Left hindlimb (tissue), 1 donor: ENCODE results near the gene RBM47.
"Not testable (repeated sequence)": the region's sequence is repeated elsewhere in the genome, so short reads cannot be mapped to it uniquely, and the experiment has no call there.

Experiments used
- DNase-seq: peaks from one replicate; pipeline ENCODE4 v3.0.0-alpha.2; 2018

RBM47 gene

DNA sequence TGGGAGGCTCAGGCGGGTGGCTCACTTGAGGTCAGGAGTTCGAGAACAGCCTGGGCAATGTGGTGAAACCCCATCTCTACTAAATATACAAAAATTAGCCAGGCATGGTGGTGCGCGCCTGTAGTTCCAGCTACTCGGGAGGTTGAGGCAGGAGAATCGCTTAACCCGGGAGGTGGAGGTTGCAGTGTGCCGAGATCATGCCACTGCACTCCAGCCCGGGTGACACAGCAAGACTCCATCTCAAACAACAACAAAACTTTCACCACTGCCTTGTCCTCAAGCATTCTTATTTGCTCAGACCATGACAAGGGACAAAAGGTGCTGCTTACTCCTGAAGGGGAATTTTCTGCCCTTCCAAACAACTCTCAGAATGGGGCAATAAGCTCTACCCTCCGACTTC lies 194.4 kb downstream of the RBM47 start:
- not testable (repeated sequence) for DNase-seq

DNA sequence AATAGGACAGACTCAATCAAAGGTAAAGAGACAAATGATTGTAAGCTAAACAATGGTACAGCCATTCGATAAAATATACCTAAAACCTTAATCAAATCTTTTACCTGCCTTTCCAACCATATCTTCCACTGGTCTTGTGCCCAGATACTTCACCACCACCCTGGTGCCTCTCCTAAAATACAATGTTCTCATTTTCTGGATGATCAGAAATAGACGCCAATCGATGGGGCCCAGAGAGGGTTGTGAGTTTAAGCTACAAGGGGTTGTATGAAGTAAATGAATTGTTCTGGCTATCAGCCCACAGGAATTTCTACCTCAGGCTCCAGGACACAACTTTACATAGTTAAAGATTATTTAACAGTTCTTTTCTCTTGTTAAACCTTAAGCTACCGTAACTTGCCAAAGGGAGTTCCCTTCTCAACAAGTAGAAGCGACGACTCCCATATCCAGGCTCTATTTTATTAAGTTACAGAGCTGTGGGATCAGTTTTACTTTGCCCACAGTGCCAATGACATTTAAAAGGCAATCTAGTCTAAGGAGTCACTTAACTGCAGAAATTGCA lies 195.5 kb downstream of the RBM47 start:
- DNase-seq = no peak

DNA sequence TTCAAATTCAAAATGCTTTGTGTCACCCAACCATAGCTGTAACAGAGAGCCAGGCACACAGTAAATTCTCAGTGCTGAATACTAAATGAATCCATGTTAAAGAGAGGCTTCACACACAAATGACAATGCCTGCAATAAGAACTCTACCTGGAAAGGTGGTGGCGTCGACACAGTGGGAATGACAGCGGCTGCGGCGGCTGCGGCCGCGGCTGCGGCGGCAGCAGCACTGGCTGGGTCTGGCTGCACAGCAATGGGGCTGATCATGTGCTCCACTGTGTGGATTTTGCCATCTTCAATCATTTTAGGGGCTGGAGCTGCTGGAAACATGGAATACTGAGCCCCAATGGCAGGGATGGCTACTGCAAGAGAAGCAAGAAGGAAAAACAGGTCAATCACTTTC lies 197.2 kb downstream of the RBM47 start:
- DNase-seq = no peak

DNA sequence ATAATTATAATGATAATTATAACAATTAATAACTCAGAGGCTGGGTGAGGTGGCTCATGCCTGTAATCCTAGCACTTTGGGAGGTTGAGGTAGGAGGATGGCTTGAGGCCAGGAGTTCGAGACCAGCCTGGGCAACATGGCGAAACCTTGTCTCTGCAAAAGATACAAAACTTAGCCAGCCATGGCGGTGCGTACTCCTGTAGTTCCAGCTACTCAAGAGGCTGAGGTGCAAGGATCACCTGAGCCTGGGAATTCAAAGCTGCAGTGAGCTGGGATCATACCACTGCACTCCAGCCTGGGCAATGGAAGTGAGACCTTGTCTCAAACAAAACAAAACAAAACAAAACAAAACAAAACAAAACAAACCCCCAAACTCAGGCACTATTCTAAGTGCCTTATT lies 201.8 kb downstream of the RBM47 start:
- DNase-seq = not testable (repeated sequence)

DNA sequence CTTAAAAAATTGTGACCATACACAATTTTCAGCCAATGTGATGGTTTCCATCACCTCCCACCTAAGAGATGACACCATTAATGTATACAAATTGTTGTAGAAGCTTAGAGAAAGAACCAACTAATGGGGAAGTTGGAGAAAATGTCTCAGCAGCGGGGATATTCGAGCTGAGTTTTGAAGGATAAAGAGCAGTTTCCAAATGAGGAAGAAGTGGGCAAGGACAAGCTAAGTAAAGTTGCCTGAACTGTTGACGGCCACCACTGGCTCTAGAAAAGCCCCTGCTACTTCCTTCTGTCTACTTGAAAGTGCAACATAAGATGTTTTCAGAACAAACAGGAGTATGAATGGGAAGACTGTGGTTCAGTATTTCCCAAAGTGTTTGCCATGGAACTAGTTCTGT lies 202.5 kb downstream of the RBM47 start:
- DNase-seq = no peak

DNA sequence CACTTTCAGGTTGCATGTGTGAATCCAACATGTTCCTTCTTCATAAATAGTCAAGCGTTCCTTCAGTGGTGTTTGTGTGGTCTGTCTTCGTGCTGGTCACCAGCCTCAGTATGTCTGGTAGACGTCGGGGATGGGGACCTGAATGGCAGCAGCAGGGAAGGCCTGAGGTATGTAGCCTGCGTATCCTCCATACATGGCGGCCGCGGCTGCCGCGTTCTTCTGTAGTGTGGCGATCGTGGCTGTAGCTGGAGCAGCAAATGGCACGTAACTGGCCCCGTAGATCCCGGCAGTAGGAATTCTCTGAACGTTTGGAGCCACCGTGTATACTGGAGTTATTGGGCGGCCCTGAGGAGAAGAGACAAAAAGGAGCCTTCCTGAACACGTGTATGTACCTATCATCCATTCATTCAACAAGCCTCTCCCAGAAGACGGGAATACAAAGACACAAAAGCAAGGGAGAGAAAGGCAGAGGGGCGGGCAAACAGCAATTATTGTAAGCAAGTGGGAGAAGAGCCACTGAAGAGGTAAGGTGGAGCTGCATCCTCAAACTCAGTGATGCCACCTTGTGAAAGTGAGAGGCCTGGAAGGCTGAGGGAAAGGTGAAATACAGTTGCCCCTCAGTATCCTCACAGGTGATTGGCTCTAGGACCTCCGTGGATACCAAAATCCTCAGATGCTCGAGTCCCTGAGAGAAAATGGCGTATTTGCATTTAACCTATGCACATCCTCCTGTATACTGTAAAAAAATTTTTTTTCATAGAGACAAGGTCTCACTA lies 203.7 kb downstream of the RBM47 start:
- DNase-seq = no peak

DNA sequence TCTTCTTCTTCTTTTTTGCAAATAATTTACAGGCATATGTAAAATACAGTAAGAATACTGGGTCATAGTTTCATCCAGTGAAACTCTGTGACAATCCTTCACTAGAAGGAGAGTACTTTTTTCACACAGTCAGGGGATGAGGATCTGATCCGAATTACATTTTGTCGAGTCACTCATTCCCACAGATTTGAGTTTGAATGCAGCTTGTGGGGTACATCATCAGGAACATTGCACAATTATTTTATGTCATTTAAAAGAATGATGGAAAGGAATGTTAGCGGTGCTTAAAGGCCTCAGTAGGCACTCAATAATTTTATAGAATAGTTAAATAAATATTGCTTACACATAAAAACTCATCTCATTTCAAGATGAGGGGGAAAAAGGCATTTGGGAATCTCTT lies 205.9 kb downstream of the RBM47 start:
- no peak for DNase-seq

DNA sequence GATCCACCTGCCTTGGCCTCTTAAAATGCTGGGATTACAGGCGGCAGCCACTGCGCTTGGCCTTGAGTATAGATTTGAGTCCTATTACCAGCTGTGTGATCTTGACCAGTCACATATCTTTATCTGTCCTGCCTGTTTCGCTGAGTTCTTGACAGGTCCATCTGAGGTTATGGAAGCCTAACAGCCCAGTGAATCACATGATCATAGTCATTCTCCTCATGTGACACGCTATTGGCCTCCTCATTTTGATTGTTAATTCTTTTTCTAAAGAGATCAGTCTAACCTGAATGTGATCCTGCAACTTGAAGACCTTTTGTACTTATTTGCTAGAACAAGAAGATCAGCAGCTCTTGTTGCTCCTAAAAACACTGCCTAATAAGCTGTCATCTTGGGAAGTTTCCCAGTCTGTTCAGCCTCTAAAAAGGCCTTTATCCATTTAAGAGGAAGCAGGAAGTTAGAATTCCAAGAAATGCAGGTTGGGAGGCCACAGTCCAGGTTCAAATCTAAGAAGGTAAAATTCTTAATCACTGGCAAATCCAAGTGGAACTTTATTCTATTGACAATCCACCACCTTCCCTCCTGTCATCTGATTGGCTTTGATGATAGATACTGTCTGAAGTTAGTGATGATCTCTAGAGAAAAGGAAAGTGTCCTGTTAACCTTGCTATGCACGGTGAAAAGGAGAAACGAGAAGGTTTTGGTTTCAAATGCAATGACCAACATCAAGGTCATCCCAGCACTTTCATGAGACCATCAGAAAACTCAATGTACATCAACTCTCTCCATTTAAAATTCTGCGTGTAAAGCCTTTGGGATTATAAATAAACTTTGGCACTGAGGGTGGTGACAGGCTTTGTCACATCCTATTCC lies 207.6 kb downstream of the RBM47 start:
- no peak for DNase-seq

DNA sequence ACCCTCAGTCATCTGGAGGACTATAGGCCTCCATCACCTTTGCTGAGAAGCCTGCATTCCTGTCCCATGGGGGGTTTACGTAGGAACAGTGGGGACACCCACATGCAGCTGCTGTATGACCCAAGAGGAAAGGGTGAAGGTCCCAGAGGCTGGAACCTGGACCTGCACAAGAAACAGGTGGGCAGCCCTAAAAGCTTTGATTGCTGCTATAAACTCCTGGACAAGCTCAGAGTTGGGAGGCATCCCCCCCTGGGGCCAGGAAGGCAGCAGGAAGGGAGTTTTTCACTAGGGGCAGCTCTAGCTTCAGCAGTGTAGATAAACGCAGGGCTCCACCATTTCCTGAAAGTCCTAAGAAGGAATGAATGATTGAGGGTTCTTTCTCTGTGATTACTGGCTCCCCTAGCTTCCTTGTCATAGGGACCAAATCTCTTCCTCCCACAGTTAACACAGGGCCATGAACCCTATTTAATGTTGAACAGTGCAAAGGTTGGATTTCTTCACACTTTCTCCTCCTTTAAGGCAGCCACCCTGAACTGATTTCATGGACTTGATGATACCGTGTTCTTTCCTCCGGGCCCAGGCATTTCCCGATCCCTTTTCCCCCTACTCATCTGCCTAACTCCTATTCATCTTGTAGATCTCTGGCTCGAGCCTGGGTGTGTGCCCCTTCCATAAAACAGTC lies 210.3 kb downstream of the RBM47 start:
- DNase-seq = no peak

DNA sequence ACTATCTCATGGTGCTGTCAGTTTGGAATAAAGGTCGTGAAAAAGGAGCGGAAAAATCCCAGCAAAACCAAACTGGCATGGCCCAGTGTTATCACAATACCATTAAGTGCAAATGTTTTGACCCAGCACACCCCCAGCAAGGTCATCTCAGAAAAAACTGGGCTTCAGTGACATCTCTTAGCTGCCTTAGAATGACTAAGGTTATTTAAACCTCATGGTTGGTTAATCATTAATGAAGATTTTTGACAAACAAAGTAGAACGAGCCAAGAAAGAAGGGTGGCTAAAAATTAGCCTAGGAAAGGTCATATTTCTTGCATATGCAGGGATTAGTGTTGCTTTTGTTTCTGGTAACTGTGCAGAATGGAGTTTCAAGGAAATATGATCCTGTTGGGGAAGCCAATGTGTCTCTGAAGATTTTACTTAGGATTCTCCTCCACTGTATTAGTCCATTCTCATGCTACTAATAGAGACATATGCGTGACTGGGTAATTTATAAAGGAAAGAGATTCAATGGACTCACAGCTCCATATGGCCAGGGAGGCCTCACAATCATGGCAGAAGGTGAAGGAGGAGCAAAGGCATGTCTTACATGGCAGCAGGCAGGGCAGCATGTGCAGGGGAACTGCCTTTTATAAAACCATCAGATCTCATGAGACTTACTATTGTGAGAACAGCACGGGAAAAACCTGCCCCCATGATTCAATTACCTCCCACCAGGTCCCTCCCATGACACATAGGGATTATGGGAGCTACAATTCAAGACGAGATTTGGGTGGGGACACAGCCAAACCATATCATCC lies 211.0 kb downstream of the RBM47 start:
- DNase-seq = no peak

DNA sequence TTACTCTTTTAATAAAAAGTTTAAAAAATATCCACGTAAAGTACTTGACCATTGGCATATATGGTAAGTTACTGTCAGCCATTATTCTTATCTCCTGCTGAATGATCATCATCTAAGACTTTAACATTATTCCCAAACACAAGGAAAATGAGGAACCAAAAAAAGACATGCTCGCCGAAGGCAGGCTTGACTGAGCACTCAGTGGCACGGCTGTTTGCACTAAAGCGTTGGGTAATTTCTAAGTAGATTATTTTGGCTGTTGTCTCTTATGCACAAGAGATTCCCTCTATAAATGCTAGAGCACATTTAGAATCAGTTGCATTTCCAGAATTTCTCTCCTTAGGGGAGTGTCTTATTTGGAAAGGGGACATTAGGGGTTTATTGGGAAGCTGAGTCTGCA lies 211.7 kb downstream of the RBM47 start:
- DNase-seq = no peak

DNA sequence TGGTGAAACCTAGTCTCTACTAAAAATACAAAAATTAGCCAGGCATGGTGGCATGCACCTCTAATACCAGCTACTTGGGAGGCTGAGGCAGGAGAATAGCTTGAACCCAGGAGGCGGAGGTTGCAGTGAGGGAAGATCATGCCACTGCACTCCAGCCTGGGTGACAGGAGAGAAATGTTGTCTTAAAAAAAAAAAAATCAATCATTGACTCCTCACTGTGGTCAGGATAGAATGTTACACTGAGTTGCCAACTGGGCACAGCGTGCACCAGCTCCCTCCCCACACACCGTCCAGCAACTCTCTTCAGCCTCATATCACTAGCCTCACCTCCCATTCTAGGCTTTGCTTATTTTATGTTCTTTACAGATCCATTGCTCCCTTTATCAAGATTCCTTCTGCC lies 215.0 kb downstream of the RBM47 start:
- DNase-seq = no peak

DNA sequence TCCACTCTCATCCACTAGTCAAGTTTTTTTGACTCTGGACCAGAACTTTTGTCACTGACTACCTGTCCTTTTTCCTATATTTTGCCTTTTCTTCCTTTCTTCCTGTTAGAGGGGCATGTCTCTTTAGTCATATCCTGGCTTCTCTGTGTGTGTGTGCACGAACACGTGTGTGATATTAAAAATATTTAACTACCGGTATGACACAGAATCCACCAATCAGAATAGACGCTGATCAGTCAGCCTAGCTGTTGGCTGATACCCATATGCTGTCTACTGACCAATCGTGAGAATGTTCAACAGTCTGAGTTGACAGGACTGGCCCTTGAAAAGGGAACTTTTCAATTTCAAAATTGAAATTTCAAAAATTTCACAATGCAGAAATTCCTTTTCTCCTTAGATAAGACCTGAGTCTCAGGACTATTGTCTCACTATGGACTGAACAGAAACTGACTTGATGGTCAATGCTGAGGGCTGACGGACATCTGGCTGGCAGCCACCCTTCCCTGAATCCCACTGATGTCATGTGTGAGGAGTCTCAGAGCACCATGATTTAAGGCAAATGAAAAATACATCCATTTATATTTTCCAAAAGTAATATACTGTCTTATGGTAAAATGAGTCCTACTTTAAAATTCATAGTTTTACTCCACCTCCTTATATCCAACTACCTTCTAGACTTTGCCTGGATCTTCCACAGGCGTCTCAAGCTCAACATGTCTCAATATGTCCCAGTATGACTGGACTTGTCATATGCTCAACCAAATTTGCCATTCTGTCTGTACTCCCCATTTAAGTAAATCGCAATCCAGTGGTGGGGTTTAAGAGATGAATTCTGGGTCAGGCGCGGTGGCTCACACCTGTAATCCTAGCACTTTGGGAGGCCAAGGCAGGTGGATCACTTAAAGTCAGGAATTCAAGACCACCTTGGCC lies 216.5 kb downstream of the RBM47 start:
- DNase-seq = no peak

DNA sequence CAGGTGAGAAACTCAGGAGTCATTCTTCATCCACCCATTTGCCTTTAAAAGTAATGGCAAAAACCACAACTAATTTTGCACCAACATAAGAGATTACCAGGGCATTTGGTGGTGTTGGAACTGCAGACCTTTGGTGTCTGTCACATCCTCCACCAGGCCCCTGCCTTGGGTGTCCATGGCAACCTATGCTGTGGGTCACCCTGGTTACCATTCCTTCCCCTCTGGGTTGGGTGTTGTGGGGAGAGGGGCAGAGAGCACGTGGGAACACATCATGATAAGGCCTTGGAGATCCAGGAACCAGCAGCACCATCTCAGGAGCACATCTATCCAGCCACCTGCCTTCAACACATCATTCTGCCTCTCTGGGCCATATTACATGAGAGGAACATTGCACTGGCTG lies 217.3 kb downstream of the RBM47 start:
- DNase-seq = no peak

DNA sequence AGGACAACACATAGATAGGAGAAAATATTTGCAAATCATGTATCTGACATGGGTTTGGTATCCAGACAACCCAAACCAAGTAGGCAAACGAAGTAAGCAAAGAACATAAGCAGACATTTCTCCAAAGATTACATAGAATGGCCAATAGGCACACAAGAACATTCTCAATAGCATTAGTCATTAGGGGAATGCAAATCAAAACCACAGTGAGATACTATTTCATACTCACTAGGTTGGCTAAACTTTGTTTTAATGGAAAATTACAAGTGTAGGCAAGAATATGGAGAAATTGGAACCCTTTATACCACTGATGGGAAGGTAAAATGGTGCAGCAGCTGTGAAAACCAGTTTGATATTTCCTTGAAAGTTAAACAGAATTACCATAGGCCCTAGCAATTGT lies 219.8 kb downstream of the RBM47 start:
- DNase-seq = no peak

DNA sequence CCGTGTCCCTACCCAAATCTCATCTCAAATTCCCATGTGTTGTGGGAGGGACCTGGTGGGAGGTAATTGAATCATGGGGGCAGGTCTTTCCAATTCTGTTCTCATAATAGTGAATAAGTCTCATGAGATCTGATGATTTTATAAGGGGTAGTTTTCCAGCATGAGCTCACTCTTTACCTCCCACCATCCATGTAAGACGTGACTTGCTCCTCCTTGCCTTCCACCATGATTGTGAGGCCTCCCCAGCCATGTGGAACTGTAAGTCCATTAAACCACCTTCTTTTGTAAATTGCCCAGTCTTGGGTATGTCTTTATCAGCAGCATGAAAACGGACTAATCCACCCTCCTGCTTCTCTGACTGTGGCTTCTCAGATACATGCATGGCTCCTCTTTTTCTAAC lies 222.2 kb downstream of the RBM47 start:
- not testable (repeated sequence) for DNase-seq

DNA sequence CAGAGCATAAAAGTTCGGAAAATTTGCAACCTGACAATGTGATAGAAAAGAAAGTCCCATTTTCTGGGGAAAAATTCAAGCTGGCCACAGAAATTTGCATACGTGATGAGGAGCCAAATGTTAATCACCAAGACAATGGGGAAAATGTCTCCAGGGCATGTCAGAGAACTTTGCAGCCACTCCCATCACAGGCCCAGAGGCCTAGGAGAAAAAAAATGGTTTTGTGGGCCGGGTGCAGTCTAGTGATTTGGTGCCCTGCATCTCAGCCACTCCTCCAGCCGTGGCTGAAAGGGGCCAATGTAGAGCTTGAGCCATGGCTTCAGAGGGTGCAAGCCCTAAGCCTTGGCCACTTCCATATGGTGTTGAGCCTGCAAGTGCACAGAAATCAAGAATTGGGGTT lies 223.3 kb downstream of the RBM47 start:
- DNase-seq = no peak

DNA sequence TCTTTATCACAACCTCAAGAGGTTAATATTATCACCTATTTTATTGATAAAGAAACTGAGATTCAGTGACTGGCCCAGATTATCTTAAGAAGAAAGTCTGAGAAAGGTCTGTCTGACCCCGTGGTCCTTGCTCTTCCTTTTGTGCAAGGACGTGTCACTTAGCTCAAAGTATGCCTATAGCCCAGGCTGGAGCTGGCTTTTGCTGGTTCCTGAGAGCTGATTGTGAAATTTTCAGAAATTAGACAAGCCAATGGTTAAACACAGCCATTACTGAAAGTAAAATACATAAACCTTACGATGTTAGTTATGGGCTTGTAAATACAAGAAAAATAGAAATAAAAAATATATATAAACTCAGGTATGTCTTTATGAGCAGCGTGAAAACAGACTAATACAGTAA lies 224.5 kb downstream of the RBM47 start:
- DNase-seq = no peak

DNA sequence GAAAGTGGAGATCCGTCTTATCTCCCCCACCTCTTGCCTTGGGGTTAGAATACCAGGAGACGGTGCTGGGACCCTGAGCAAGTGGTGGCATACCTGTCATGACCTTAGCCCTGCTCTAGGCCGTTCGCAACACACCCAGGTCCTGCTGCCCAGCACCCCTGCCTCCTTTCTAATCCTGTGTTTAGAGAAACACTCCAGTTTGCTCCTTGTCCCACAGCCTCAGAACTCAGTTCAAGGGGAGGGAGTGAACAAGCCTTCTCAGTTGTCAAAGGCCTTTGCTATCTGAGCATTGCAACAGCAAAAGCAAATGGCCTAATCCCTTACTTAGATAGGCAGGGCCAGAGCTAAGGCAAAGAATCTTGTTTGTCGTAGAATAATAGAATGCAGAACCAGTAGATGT lies 226.6 kb downstream of the RBM47 start:
- no peak for DNase-seq

DNA sequence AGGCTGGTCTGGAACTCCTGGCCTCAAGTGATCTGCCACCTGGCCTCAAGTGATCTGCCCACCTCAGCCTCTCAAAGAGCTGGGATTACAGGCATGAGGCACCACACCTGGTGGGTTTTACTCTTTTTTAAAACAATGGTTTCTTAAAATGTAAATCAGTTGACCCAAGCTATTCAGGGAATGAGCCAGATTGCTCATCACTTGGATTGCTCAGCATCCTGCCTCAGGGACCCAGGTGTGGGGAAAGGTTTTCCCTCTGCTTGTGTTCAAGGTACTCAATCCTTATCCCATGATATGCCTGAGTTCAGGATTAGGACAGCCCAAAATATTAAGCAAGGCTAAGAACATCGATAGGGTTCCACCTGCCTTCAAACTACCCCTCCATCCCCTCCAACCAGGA lies 227.1 kb downstream of the RBM47 start:
- DNase-seq = no peak

DNA sequence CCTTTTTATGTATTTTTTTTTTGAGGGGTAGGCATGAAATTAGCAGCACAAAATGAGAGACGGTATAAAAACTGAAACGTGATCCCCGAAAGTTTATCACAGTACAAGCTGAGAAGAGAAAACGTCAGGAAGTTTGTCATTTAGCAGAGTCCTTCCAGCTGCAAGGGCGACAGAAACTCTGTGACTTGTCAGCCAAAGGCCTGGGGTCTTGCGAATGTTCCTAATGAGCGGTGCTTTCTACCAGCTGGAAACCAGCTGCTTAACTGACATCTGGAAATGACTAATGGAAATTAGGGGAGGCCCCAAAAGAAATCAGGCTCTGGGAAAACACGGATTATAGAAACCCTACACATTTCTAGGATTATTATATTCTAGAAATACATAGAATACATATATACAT lies 228.0 kb downstream of the RBM47 start:
- no peak for DNase-seq
